HG03108 (cell line): ENCODE data around the gene PPOX.

ENCODE experiments used
- ATAC-seq: cut with Tn5 transposase; IDR thresholded peaks from one replicate; pipeline ENCODE4 v1.9.1; 2021; ENCODE audit warnings: moderate library complexity; ENCODE audit not compliant: unreplicated experiment

Gene PPOX

DNA sequence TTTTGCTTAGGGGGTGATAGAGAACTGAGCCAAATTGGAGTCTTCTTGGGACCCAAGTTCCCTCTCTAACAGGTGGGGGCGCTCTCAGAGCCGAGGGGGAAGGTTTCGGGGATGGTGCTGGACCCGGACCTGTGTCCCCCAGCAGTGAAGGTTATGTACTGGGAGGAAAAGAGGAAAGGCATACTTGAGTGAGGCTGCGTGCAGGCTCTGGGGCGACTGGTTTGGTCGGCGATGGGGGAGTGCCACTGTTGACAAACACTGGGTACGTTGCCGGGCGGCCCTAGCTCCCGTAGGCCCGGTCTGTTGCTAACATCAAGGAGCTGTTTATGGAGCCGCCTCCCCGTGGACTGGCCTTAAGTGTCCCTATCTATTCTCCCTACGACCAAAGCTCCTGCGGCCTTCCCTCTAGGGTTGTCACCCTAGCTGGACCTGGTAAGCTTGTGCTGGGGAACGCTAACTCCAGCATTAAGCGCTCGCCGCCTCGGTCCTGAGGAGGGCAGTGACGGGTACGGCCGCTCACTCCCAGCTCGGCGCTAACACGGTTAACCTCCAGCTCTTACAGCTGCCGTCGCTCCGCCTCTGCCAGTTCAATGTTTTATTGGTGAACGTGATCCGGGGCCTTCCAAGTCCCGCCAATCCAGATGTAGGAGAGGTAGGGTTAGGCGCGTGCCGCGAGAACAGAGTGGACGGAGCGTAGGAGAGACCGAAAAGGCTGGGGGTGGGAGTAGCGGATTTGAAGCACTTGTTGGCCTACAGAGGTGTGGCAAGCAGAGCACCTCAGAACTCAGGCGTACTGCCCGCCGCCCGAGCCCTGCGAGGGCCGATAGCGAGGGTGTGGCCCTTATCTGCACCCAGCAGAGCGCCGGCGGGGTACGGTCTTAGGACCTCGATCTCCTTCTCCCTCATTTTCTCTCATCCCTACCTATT, at the start of gene PPOX:
PPOX (plus strand) TSS at position 685 of the 927 bp plus-strand sequence. CDS start 422 bp downstream, outside the sequence.
- peak; percentile 93 for ATAC-seq

DNA sequence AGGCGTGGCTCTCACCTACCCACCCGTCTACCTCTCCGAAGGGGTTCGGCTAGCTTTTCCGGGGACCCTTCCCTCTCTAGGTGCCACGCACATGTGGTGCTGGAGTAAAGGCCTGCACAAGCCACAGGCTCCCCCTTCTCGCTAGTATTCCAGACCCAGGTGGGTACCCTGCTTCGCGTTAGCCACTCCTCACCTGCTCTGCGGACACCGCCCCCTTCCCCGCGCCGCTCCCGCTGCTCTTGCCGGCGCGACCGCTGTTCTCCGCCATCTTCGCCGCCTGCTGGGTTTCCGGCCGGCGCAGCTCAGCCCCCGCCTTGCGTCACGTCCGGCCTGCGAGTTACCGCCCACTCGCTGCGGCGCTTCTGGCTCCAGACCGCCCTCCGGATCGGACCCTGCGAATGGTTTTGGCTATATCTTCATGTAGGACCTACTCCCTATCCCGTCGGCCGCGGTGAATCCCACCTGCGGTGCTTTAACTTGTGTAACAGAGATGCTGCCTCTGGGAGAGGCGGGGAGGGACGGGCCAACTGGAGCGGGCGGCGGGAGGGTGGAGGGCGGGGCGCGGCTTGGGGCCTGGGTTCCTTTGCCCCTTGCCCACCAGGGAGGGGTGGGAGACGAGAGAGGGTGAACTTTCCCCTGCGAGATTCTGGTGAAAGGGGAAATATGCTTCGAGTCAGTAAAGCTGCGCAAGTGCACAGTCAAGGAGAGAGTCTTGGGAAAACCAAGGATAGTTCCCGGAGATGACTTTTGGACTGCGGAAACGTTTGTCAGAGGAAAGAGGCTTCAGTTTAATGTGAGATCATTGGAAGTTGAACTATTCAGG, 48.3 kb upstream of the PPOX start, which contains the start of the genes NIT1 and PFDN2:
NIT1 (plus strand) TSS at position 347 of the 823 bp plus-strand sequence; CDS start at position 419, 72 bp downstream.
PFDN2 (minus strand) TSS at position 279 of the 823 bp plus-strand sequence; CDS start at position 268, 11 bp downstream.
- ATAC-seq: peak; percentile 83

DNA sequence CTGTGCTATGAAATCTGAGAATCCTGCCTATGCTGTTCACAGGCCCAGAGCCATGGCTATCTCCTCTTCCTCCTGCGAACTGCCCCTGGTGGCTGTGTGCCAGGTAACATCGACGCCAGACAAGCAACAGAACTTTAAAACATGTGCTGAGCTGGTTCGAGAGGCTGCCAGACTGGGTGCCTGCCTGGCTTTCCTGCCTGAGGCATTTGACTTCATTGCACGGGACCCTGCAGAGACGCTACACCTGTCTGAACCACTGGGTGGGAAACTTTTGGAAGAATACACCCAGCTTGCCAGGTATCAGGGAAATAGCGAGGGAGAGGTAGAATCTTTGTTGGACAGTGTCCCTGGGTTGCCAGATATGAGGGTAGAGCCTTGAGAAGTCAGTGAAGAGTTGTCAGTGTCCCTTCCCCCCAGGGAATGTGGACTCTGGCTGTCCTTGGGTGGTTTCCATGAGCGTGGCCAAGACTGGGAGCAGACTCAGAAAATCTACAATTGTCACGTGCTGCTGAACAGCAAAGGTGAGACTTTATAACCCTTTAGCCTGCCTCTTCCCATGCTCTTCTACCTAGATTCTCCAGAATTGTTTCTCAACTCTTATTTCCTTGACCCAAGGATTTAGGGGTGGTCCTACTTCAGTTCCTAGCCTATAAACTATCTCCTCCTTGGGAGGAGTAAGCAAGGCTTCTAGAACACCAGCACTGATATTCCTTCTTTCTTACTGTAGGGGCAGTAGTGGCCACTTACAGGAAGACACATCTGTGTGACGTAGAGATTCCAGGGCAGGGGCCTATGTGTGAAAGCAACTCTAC, 46.9 kb upstream of the PPOX start:
- ATAC-seq: peak; percentile 40

DNA sequence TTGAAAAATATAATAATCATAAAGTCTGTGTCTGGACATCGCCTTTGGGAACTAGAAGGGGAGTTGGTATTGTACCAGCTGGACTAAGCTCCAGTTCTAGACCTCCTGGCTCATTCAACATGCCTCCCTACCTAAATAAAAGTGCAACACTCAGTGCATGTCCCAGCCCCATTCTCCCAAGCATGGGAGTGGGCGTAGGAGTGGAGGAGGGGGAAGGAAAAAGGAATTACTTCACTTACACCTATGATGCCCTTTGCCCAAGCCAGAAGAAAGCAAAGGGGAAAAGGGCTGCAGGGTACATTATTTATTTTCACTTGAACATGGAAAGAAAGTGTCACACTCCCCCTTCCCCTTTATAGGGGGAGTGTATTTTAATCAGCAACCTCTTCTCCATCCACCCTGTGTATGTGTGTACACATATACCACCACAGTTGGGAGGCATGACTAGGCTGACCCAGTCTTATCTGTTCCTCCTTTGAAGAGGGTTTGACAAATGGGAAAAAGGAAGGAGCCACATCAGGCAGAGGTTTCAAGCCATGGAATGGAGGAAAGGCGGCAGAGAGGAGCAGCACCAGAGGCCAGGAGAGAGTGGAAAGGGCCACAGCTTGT, 45.1 kb upstream of the PPOX start:
- no peak for ATAC-seq

DNA sequence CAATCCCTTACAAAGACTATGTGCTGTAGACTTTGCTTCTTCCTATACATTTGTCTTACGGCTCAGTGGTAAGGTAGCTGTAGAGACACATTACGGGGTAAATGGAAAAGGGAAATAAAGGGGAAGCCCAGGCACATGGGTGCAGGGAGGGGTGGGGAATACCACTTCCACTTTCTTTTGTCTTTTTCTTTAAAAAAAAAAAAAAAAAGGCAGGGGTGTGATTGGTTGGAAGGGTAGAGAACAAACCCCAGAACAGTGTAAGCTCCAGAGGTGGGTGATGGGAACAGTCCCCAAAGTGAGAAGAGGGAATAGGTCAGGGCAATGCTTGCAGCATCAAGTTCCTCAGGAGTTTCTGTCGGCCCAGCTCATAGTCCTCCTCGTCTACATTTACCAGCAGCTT, 44.4 kb upstream of the PPOX start:
- ATAC-seq: no peak

DNA sequence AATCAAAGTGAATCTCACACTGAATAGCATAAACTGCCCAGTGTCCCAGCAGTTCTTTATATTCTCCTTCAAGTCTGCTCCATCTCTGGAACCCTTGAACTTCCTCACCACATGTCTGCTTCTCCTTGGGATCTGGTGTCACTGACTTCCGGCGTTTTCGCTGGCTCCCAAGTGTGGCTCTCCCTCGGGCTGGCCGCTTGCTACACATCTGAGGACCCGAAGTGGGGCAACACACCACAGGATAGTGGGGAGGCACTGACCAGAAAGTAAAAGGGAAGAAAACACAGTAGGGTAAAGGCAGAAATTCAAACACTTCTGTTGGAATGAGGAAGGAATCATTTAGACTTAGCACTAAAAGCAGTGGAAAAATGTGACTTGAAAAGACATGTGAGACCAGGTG, 43.3 kb upstream of the PPOX start:
- ATAC-seq: no peak

DNA sequence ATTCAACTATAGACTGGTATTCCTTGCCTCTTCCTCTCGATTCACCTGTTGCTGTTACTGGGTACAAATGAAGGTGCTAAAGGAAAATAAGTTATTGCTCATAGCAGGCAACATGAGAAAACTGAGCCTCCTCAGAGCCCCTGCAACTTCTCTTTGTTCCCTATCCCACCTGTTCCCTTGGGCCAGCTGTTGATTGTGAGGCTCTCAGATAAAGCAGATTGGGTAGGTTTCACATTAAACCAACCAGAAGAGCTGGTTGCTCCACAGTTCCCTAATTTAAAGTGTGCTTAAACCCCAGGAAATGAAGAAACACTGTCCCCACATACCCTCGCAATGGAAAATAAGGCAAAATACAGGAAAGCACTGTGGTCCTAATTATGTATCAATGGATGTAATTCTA, 38.6 kb upstream of the PPOX start:
- no peak for ATAC-seq

DNA sequence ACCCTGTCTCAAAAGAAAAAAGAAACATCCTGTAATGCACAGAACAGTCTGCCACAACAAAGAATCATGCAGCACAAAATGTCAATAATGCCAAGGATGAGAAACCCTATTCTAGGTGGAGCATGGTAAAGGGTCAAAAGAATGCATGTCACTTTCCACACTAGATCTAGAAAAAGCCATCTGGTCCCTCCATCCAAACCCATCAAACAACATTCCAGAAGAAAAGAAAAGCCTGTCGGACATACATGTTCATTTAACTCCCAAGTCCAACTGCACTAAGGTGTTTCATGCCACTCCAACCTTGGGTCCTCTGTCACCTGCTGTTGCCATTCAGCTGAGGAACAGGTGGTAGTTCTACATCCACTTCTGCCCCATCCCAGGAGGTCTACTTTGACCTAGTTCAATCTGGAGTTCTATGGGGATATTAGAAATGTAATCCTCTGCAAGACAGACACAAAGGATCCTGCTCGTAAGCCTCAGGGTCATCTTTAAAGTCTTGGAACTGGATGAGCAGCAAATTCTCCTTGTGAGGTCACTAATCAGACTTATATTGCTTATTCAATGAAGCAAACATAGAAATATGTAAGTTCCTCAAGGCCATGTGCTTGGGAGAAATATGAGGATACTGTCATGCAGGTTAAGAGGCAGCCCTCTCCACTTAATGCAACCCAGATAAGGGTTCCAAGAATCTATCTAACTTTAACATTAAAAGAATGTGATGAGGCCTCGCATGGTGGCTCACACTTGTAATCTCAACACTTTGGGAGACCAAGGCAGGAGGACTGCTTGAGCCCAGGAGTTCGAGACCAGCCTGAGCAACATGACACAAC, 37.4 kb upstream of the PPOX start:
- no peak for ATAC-seq

DNA sequence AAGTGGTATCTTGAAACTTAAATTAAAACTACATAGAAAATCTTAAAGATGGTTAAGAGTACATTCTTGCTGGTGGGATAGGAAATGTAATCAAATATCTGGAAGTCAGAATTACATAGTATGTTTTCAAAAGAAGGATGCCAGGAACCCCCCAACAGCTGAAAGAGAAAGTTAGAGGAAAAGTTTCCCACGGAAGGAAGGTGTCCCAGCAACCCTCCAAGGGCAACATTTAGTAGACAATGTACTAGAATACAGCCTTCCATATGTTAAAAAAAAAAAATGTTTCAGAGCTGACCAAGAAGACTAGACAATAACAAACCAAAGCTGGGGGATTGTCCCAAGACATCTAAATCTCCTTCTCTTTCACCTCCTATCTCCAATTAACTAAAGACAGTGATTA, 36.0 kb upstream of the PPOX start:
- ATAC-seq: no peak

DNA sequence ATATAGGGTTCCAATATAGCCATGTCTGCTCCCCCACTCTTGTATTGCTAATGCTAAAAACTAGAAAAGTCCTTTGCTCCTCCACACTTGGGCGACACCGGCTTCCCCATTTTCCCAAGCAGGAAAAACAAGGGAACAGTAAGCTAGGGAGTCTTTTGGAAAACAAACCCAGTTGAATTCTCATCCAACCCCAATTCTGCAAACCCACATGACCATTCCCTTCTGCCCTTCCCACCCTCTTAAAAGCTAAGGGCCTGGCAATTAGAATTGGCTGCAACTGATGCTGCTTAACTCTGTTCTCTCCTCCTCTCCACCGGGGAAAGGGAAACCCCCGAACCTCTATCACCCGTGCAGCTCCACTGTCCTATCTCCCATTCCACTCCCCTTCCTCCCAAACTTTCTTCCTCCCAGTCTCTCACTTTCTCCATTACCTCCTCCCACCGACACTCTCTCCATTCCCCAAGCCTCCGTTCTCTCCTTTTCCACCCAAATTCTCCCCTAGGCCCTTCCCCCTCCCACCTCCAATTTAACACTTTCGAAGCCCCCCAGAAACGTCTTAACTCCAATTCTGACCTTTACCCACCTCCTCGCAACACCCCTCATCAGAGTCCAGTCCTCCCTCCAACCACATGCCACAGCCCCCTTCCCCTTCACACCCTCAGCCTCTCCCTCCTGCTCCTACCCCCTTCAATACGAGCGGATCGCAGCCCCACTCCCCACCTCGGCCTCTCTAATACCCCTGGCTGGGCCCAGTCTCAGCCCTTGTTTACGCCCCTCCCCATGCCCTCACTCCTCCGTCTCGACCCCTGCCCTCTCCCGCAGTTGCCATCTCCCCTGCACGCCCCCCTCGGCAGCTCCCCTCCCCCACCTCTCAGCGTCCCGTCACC, 34.5 kb upstream of the PPOX start:
- no peak for ATAC-seq

DNA sequence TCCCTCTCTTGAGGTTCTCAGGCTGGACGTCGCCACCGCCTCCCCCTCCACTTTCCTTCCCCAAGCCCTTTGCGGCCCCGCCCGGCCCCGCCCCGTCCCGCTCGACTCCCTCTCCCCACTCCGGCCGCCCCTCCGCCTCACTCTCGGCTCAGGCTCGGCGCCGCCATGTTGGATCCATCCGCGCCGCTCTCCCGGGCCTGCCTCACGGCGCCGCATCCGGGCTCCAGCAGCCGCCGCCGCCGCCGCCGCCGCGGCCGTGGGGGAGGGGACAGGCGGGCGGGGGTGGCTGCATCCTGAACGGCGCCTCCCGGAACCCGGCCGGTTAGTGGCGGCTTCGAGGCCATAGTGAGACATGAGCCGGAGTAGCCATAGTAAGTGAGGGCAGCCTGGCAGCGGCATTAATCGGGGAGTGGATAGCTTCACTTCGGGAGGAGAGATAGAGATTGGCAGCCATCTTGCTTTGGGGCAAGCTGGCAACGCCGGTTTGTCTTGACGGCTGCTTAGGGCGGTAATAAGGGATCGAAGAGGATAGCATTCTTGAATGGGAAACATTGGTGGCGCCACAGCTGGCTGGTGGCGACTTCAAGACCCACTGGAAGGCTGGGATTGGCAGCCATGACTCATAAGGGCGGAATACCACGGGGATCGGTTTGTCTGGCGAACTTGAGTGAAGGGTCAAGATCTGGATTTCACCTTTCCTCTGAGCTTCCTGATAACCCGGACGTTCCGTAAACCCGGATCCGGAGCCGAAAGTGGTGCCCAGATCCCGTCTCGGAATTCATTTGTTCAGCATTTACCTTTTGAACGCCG, 33.6 kb upstream of the PPOX start, which contains the start of gene DEDD:
DEDD (minus strand) TSS at position 258 of the 810 bp plus-strand sequence. CDS start 8,205 bp downstream, outside the sequence.
- ATAC-seq: peak; percentile 95

DNA sequence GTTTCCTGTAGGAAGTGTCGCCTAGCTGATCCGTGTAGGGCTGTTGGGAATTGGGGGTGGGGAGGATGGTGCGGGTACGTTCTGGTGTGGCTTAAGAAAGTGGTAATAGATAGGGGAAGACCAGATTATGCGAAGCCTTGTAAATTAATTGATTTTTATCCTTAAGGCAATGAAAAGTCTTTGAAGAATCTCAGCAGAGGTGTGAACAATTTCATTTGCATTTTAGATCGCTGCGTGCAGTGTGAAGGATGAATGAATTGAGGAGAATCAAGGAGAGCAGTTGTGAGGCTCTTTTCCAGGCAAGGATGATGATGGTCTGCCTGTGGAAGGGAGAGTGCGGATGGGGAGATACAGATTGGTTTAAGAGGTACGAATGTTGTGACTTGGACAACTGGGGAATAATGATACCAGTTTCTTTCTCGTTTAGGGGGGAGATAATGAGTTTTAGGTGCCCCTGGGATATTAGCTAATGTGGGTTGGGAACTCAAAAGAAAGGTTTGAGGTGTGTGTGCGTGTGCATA, 32.9 kb upstream of the PPOX start:
- no peak for ATAC-seq

DNA sequence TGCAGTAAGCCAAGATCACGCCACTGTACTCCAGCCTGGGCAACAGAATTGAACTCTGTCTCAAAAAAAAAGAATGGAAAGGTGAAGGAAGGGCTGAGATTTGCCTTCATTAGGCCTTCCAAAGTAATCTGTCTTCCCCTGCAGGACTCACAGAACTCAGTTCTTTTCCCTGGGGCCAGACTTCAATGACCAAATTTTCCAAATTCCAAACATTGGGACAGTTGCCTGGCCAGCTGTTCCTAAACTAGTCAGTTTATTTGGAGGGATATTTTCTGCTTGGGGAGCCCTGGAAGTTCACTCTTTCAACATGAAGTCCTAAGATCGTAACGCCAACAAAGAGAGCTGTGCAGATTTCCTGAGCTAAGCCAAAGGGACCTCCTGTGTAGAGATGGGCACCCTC, 28.3 kb upstream of the PPOX start:
- no peak for ATAC-seq

DNA sequence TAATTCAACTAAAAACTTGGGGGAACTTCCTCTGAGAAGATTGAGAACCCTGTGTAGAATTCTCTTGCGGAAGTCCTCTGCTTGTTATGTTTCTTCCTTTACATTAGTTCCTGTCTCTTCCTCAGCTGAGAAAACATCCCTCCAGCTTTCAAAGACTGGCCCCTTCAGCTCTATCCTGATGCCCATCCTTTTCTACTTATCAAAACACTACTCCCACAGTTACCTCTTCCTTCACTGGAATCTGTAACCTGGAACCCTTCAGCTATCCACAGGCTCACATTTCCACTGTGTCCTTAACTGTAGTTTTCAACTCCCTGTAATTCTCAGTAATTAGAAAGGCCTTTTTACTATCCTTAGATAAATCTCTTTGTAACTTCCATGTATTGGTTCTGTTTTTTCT, 27.8 kb upstream of the PPOX start:
- no peak for ATAC-seq

DNA sequence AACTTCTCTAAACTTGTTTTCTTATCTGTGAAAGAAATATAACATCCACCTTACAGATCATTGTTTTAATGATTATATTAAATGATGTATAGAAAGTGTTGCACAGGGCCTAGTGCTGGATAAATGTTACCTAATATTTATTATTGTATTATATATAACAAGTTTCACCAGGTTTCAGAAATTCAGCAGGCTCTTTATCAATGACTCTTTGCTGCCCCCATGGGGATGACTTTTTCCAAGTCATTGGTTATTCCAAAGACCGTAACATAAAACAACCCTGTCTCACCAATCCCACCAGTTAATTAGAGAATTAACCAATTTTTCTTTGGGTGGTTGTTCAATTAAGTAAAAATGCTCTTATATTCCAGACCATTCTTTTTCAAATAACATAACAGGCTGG, 26.5 kb upstream of the PPOX start:
- ATAC-seq: no peak

DNA sequence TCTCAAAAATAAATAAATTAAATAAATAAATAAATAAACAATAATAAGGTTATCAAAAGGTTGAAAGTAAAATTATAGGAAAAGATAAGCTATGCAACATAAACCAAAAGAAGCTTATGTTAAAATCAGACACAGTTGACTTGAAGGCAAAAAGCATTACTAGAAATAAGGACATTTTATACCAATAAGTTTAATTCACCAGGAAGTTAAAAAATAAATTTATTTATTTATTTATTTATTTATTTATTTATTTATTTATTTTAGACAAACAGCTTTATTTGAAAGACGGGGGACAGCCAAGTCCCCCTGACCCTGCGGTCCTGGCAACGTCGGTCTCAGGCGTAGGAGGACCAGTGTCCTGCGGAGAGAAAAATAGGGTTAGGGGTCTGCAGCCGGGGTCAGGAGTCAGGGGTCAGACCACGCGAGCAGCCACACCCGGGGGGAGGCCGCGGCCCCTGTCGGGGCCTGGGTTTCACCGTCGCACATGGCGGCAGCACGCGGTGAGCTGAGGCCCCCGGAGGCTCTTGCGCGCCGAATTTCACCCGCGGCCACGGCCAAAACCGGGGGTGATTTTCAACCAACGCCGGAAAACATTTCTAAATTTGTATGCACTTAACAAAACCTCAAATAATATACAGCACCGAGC, 25.3 kb upstream of the PPOX start:
- no peak for ATAC-seq

DNA sequence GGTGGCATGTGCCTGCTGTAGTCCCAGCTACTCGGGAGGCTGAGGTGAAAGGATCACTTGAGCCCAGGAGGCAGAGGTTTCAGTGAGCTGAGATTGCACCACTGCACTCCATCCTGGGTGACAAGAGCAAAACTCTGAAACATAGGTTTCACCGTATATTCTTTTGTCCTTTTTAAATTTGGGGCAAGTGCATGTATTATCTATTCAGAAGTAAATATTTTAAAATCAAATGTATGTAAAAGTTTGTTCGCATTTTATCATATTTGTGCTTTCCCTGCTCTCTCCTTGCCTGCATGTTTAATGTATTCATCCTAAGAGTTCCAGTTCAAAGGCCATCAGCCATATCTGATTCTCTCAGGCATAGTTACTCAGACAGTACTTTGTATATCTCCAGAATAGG, 20.4 kb upstream of the PPOX start:
- ATAC-seq: no peak
